Mucosa of stomach (tissue), 1 donor: ENCODE data around the gene DLG2.
"Not testable (repeated sequence)": the region's sequence is repeated elsewhere in the genome, so short reads cannot be mapped to it uniquely, and the experiment has no call there.

Experiments used
- H3K27me3 ChIP-seq: one replicate; pipeline ENCODE4 v1.7.0; 2013; ENCODE audit warnings: mild to moderate bottlenecking, low read length; ENCODE audit not compliant: control insufficient read depth, insufficient read depth
- H3K36me3 ChIP-seq: one replicate; pipeline ENCODE4 v1.7.0; 2013; ENCODE audit warnings: low read length; ENCODE audit not compliant: control insufficient read depth, insufficient read depth
- H3K4me1 ChIP-seq: one replicate; pipeline ENCODE4 v1.7.0; 2013; ENCODE audit warnings: mild to moderate bottlenecking, low read length; ENCODE audit not compliant: control insufficient read depth, insufficient read depth
- H3K4me3 ChIP-seq: one replicate; pipeline ENCODE4 v1.7.0; 2013; ENCODE audit warnings: low read length
- H3K9ac ChIP-seq: one replicate; pipeline ENCODE4 v1.7.0; 2013; ENCODE audit warnings: mild to moderate bottlenecking, low read length, moderate library complexity
- H3K9me3 ChIP-seq: one replicate; pipeline ENCODE4 v1.7.0; 2013; ENCODE audit warnings: mild to moderate bottlenecking, low read length, moderate library complexity; ENCODE audit not compliant: control insufficient read depth
- donor health status: Pancreatic carcinoma.

The DLG2 gene

DNA sequence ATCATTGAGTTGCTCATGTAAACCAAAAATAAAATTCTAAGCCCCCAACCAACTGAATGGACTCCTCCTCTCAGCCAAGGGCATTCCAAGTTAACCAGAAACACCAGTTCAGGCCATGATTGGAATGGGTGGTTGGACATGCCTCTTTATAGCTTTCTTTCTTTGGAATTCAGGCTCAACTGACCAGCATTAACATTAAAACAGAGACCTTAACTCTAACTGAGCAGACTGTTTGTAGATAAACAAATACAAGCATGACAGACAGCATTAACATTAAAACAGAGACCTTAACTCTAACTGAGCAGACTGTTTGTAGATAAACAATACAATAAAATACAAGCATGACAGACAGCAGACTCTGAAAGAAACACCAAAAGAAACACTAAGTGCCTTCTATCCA is 278.2 kb downstream of the DLG2 start:
- H3K36me3 ChIP-seq: no peaks in the 10 kb centered on the region
- no peaks in the 10 kb centered on the region for H3K4me1 ChIP-seq
- no peaks in the 10 kb centered on the region for H3K9me3 ChIP-seq
- no peak overlapping the region for H3K4me3 ChIP-seq
- H3K9ac ChIP-seq: no peak overlapping the region
- no peaks in the 10 kb centered on the region for H3K27me3 ChIP-seq

GRCh38 chr11:85347291-85347690 is 279.9 kb downstream of the DLG2 start:
- Histone ChIP-seq H3K27me3 (no peaks in the 10 kb centered on the region), H3K4me1 (no peaks in the 10 kb centered on the region), H3K4me3 (no peak overlapping the region), H3K36me3 (no peaks in the 10 kb centered on the region), H3K9me3 (no peaks in the 10 kb centered on the region), H3K9ac (no peak overlapping the region)

GRCh38 chr11:85346484-85346883 is 280.7 kb downstream of the DLG2 start:
- Histone ChIP-seq H3K4me3 (no peak overlapping the region), H3K9me3 (no peaks in the 10 kb centered on the region), H3K27me3 (no peaks in the 10 kb centered on the region), H3K36me3 (no peaks in the 10 kb centered on the region), H3K9ac (no peak overlapping the region), H3K4me1 (no peaks in the 10 kb centered on the region)

DNA sequence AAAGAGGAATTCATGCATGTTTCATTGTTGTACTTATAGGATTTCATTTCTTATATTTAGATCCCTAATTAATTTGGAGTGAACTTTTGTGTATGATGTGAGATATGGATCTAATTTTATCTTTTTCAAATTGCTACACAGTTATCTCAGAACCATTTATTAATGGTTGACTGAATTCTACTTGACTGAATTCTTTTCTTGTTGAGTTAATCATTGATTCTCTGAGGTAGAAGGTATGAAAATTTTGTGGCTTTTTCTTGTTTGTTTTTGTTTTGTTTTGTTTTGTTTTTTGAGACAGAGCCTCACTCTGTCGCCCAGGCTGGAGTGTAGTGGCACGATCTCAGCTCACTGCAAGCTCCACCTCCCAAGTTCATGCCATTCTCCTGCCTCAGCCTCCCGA is 286.3 kb downstream of the DLG2 start:
- H3K4me3 ChIP-seq, H3K9me3 ChIP-seq, H3K27me3 ChIP-seq, H3K4me1 ChIP-seq, H3K9ac ChIP-seq, H3K36me3 ChIP-seq: not testable (repeated sequence)

GRCh38 chr11:85318573-85318972 is 308.6 kb downstream of the DLG2 start:
- Histone ChIP-seq H3K9ac (no peak overlapping the region), H3K4me3 (no peak overlapping the region), H3K36me3 (no peaks in the 10 kb centered on the region), H3K4me1 (no peaks in the 10 kb centered on the region), H3K27me3 (no peaks in the 10 kb centered on the region), H3K9me3 (no peaks in the 10 kb centered on the region)

GRCh38 chr11:85316967-85317366 is 310.2 kb downstream of the DLG2 start:
- Histone ChIP-seq H3K9ac (no peak overlapping the region), H3K4me1 (no peaks in the 10 kb centered on the region), H3K36me3 (no peaks in the 10 kb centered on the region), H3K9me3 (no peaks in the 10 kb centered on the region), H3K27me3 (no peaks in the 10 kb centered on the region), H3K4me3 (no peak overlapping the region)

DNA sequence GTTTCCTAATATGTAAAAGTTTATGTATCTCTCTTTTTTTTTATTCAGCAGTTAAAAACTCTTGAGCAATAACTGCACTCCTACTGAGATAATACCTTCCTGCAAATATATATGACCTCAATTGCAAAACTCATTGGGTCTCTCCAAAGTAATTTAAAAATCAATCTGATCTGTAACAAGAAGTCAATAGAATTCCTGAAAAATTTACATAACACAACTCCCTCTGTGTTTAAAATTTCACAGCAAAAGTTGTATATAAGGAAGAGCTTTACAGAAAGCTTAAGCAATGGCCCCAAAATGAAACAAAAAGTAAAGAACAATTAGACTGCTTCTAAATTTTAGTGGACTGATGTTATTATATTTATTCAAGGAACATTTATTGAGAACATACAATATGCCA is 313.4 kb downstream of the DLG2 start:
- Histone ChIP-seq H3K36me3 (no peaks in the 10 kb centered on the region), H3K9ac (no peak overlapping the region), H3K9me3 (no peaks in the 10 kb centered on the region), H3K4me3 (no peak overlapping the region), H3K4me1 (no peaks in the 10 kb centered on the region), H3K27me3 (no peaks in the 10 kb centered on the region)

DNA sequence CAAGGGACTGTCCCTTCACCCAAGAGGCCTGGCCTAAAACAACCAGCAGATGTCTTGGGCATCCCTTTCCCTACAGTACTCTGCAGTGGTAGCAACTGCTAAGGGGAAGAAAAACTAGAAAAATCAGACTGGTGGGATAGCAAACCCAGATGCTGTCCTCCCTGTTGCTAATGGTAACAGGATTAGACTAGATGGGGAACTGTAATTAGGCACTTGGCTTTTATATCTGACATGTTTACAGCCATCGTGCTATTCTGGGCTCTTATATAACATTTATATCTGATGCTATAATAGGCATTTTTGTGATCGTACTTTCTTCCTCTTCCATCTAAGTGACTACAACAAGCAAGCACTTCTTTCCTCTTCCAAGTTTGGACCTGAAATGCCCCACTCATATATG is 316.7 kb downstream of the DLG2 start:
- no peaks in the 10 kb centered on the region for H3K4me1 ChIP-seq
- H3K9ac ChIP-seq: no peak overlapping the region
- H3K9me3 ChIP-seq: no peaks in the 10 kb centered on the region
- H3K4me3 ChIP-seq: no peak overlapping the region
- no peaks in the 10 kb centered on the region for H3K36me3 ChIP-seq
- no peaks in the 10 kb centered on the region for H3K27me3 ChIP-seq

DNA sequence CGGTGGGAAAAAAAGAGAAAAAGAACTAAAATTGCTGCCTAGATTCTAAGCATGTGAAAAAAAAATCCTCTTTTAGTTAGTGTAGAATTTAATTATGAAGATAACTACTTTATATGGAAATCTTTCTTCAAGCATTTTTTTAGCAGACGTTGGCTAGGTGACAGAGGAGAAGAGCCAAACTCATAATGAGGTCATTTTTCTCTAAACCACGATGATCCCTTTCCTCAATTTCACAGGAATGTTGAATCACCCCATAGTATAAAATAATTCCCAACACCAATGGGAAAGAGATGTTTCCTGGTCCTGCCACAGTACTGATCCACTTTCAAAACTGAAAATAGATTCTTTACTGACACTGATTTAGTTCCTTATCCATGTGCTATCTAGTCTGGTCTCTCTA is 319.8 kb downstream of the DLG2 start:
- H3K9me3 ChIP-seq: no peaks in the 10 kb centered on the region
- no peaks in the 10 kb centered on the region for H3K4me1 ChIP-seq
- no peak overlapping the region for H3K9ac ChIP-seq
- no peak overlapping the region for H3K4me3 ChIP-seq
- no peaks in the 10 kb centered on the region for H3K36me3 ChIP-seq
- no peaks in the 10 kb centered on the region for H3K27me3 ChIP-seq

DNA sequence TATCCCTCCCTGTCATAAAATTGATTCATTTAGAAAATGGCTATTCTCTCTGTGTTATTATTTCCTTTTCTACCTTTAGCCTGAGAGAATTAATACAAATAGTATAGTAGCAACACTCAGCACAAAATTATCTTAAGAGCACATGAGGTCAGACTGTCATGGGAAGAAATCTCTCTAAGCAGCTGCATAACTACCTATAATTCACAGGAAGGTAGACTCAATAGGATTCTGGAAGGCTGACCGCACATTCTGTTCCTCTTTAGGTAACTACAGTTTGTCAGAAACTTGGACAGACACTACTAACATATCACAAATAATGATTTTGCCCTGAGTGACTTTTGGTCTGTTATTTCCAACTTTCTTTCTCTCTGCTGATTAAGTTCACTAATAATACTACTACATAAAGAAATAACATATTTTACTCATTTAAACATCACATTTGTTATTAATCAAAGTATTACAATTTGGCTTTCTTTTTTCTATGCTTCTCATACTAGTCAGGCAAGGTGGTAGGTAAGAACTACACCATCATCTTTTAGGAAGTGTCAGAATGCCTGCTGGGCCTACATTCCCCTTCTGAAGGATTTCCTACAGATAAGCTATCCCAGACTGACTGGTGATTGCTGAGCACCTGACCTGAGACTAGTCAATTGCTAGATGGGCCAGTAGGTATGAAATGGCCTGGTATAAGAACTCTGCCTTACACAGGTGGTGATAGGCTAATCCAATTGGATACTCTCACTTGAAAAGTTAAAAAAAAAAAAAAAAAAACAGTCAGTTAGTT is 325.1 kb downstream of the DLG2 start:
- Histone ChIP-seq H3K4me1 (no peaks in the 10 kb centered on the region), H3K9me3 (no peaks in the 10 kb centered on the region), H3K4me3 (no peak overlapping the region), H3K36me3 (no peaks in the 10 kb centered on the region), H3K9ac (no peak overlapping the region), H3K27me3 (no peaks in the 10 kb centered on the region)

DNA sequence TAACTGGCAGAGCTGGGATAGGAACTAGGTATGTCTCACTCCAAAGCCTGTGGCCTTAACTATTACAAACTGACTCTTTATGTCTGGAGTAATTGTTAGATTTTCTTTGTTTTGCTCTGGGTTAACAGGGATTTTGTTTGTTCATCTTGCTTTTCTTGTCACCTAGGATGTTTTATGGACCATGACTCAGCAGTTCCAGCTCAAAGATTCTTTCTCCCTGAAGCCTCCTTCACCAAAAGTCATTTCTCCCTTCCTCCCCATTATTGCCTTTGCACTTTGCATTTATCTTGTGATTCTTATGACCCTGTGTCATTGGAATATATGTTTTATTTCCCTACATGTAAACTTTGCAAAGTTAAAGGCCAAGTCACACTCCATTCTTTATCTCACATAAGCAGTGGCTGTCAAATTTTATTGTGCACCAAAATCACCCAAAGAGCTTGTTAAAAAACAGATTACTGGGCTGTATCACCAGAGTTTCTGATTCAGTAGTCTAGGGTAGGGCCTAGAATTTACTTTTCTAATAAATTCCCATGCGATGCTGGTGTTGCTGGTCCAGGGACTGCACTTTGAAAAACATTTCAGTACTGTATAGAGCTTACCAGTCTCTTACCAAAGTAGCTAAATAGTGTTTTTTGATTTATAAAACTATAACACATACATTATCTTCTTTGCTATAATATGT is 327.7 kb downstream of the DLG2 start:
- no peaks in the 10 kb centered on the region for H3K27me3 ChIP-seq
- no peak overlapping the region for H3K9ac ChIP-seq
- no peaks in the 10 kb centered on the region for H3K9me3 ChIP-seq
- H3K36me3 ChIP-seq: no peaks in the 10 kb centered on the region
- H3K4me3 ChIP-seq: no peak overlapping the region
- H3K4me1 ChIP-seq: no peaks in the 10 kb centered on the region

DNA sequence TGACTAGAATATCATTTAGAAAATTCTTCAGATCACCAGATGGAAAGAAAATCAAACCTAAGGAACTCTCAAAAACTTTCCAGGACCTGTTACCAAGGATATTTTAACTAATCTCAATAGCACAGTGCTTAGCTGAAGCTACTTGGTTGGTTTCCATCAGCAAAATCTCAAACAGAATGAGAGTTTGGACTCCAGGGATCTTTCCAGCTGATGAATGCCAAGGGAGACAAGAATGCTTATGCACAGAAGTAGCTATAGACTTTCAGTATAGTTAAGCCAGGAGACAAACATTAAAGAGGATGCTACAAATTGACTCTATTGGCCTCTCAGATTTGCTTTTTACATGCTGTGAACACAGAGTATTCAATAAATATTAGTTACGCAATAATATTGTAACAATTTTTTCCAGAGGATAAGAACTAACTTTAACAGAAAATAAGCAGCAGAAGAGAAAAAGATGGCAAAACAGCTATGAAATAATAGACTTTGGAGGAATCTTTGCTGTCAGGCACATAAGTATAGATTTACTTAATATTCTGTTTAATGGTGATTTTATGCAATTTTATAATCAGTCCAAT is 331.4 kb downstream of the DLG2 start:
- H3K4me3 ChIP-seq: no peak overlapping the region
- H3K27me3 ChIP-seq: no peaks in the 10 kb centered on the region
- no peak overlapping the region for H3K9ac ChIP-seq
- no peaks in the 10 kb centered on the region for H3K36me3 ChIP-seq
- no peaks in the 10 kb centered on the region for H3K4me1 ChIP-seq
- no peaks in the 10 kb centered on the region for H3K9me3 ChIP-seq
